Skeletal muscle tissue (tissue), 4 donors: ENCODE results near the gene SNTG2. TPM values are rescaled to one million over a fixed set of nuclear protein-coding genes. Genes with fewer than 3 reads are reported as not detected.
"Not testable (repeated sequence)": the region's sequence is repeated elsewhere in the genome, so short reads cannot be mapped to it uniquely, and the experiment has no call there.

Source experiments
- H3K27ac ChIP-seq: one replicate; pipeline ENCODE4 v1.7.0; 2013; ENCODE audit warnings: mild to moderate bottlenecking, low read depth, low read length, inconsistent platforms
- H3K27me3 ChIP-seq, 3 donors: one replicate each; pipeline ENCODE4 v1.7.0; 2013; ENCODE audit warnings: low read length in 3 of 3; ENCODE audit not compliant: control insufficient read depth in 3 of 3, insufficient read depth in 3 of 3
- H3K36me3 ChIP-seq, 3 donors: one replicate each; pipeline ENCODE4 v1.7.0; 2013; ENCODE audit warnings: low read length in 3 of 3; ENCODE audit not compliant: control insufficient read depth in 3 of 3, insufficient read depth in 3 of 3
- H3K4me1 ChIP-seq, 3 donors: one replicate each; pipeline ENCODE4 v1.7.0; 2013; ENCODE audit warnings: low read length in 3 of 3, mild to moderate bottlenecking in 3 of 3; ENCODE audit not compliant: control insufficient read depth in 3 of 3, insufficient read depth in 3 of 3
- H3K4me3 ChIP-seq, 3 donors: one replicate each; pipeline ENCODE4 v1.7.0; 2013; ENCODE audit warnings: low read length in 3 of 3
- H3K9ac ChIP-seq, 3 donors: one replicate each; pipeline ENCODE4 v1.7.0; 2013; ENCODE audit warnings: low read length in 3 of 3, mild to moderate bottlenecking in 3 of 3, moderate library complexity in 2 of 3, low read depth in 1 of 3
- H3K9me3 ChIP-seq, 3 donors: one replicate each; pipeline ENCODE4 v1.7.0; 2013; ENCODE audit warnings: low read length in 3 of 3; ENCODE audit not compliant: control insufficient read depth in 3 of 3
- total RNA-seq: library from RNA; depleted of rRNA; stranded (reverse); fragments of >200 nt; gene quantifications from one replicate; pipeline ENCODE4 v1.2.3, GENCODE V29; 2014
- donor health status: Osteomylitis.

Gene SNTG2
- total RNA-seq, 1 donor from 2014 or later, result under 0.01 TPM

- Histone ChIP-seq H3K27me3 (peaks cover 0 to 4% (median 0%) of the 10 kb centered on the region in 3 donors), H3K36me3 (no peaks in the 10 kb centered on the region), H3K9ac (no peak overlapping the region), H3K27ac (no peak overlapping the region), H3K4me3 (no peak overlapping the region), H3K4me1 (no peaks in the 10 kb centered on the region), H3K9me3 (peaks cover 3 to 7% (median 5%) of the 10 kb centered on the region in 3 donors)
Measured at GRCh38 chr2:1209246-1209645, 258.6 kb downstream of the SNTG2 start.

- H3K27me3 ChIP-seq, result peaks cover 0 to 4% (median 0%) of the 10 kb centered on the region in 3 donors
- H3K36me3 ChIP-seq, result no peaks in the 10 kb centered on the region
- no peaks in the 10 kb centered on the region for H3K4me1 ChIP-seq
- no peak overlapping the region for H3K9ac ChIP-seq
- no peak overlapping the region for H3K27ac ChIP-seq
- H3K9me3 ChIP-seq, result peaks cover 3 to 7% (median 5%) of the 10 kb centered on the region in 3 donors
- no peak overlapping the region for H3K4me3 ChIP-seq
Measured at GRCh38 chr2:1209761-1210160, 259.1 kb downstream of the SNTG2 start.

GRCh38 chr2:1210352-1210751, 259.7 kb downstream of the SNTG2 start:
- H3K4me1 ChIP-seq, result no peaks in the 10 kb centered on the region
- no peak overlapping the region for H3K4me3 ChIP-seq
- no peak overlapping the region for H3K9ac ChIP-seq
- H3K27me3 ChIP-seq, result peaks cover 0 to 4% (median 0%) of the 10 kb centered on the region in 3 donors
- H3K27ac ChIP-seq, result no peak overlapping the region
- no peaks in the 10 kb centered on the region for H3K36me3 ChIP-seq
- H3K9me3 ChIP-seq, result peaks cover 3 to 7% (median 5%) of the 10 kb centered on the region in 3 donors

GRCh38 chr2:1219901-1220573, 269.4 kb downstream of the SNTG2 start:
- Histone ChIP-seq H3K9ac (no peak overlapping the region), H3K4me3 (no peak overlapping the region), H3K27me3 (peaks cover 0 to 11% (median 0%) of the 10 kb centered on the region in 3 donors), H3K4me1 (no peaks in the 10 kb centered on the region), H3K36me3 (no peaks in the 10 kb centered on the region), H3K9me3 (no peaks in the 10 kb centered on the region), H3K27ac (no peak overlapping the region)

- Histone ChIP-seq H3K9me3 (no peaks in the 10 kb centered on the region), H3K4me1 (no peaks in the 10 kb centered on the region), H3K4me3 (no peak overlapping the region), H3K27ac (no peak overlapping the region), H3K27me3 (peaks cover 0 to 11% (median 0%) of the 10 kb centered on the region in 3 donors), H3K9ac (no peak overlapping the region), H3K36me3 (no peaks in the 10 kb centered on the region)
Measured at GRCh38 chr2:1222056-1222455, 271.4 kb downstream of the SNTG2 start.

GRCh38 chr2:1223791-1224190, 273.1 kb downstream of the SNTG2 start:
- Histone ChIP-seq H3K4me3 (no peak overlapping the region), H3K27ac (no peak overlapping the region)

GRCh38 chr2:1224901-1225300, 274.3 kb downstream of the SNTG2 start:
- H3K4me3 ChIP-seq, result no peak overlapping the region
- no peaks in the 10 kb centered on the region for H3K9me3 ChIP-seq
- H3K27me3 ChIP-seq, result peaks cover 0 to 8% (median 0%) of the 10 kb centered on the region in 3 donors

More at GRCh38 chr2:1223791-1224190, 273.1 kb downstream of the SNTG2 start:
- peaks cover 0 to 8% (median 0%) of the 10 kb centered on the region in 3 donors for H3K27me3 ChIP-seq
- no peaks in the 10 kb centered on the region for H3K36me3 ChIP-seq
- H3K9me3 ChIP-seq, result no peaks in the 10 kb centered on the region
- H3K9ac ChIP-seq, result no peak overlapping the region
- H3K4me1 ChIP-seq, result no peaks in the 10 kb centered on the region

GRCh38 chr2:1226766-1227165, 276.1 kb downstream of the SNTG2 start:
- Histone ChIP-seq H3K4me3 (no peak overlapping the region), H3K27ac (no peak overlapping the region), H3K4me1 (no peaks in the 10 kb centered on the region), H3K9ac (no peak overlapping the region), H3K27me3 (peaks cover 0 to 4% (median 0%) of the 10 kb centered on the region in 3 donors), H3K36me3 (no peaks in the 10 kb centered on the region), H3K9me3 (no peaks in the 10 kb centered on the region)

More at GRCh38 chr2:1224901-1225300, 274.3 kb downstream of the SNTG2 start:
- no peak overlapping the region for H3K9ac ChIP-seq
- no peaks in the 10 kb centered on the region for H3K4me1 ChIP-seq
- no peaks in the 10 kb centered on the region for H3K36me3 ChIP-seq
- H3K27ac ChIP-seq, result no peak overlapping the region

GRCh38 chr2:1227274-1227900, 276.7 kb downstream of the SNTG2 start:
- Histone ChIP-seq H3K27ac (no peak overlapping the region), H3K36me3 (no peaks in the 10 kb centered on the region), H3K9ac (no peak overlapping the region), H3K4me1 (no peaks in the 10 kb centered on the region), H3K9me3 (no peaks in the 10 kb centered on the region), H3K4me3 (no peak overlapping the region), H3K27me3 (peaks cover 0 to 4% (median 0%) of the 10 kb centered on the region in 3 donors)

- H3K9me3 ChIP-seq, H3K4me1 ChIP-seq, H3K36me3 ChIP-seq, H3K27ac ChIP-seq, H3K9ac ChIP-seq, H3K4me3 ChIP-seq, H3K27me3 ChIP-seq: not testable (repeated sequence)
Measured at GRCh38 chr2:1229596-1229995, 278.9 kb downstream of the SNTG2 start.
